ENCODE measurements around the gene ADAMTS19.
"Not testable (repeated sequence)": the region's sequence is repeated elsewhere in the genome, so short reads cannot be mapped to it uniquely, and the experiment has no call there.

Gene ADAMTS19

DNA sequence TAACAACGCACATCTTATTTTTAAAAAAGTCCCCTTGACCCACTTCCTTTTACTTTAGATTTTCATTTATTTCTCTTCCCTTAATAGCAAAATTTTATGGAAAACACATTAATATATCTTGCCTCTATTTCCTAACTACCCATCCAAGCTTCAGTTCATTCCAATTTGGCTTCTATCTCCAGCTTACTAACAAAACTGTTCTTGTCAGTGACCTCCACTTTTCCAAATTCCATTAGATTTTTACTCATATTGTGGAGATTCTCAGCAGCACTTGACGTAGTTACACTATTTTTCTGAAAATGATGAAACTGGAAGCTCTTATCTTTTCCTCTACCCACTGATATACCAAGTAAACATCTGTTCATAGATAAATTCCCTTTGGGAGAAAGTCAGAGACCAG lies 46.5 kb upstream of the ADAMTS19 start:
- Histone ChIP-seq H3K27ac (ENCODE audit: low read depth, low read length) (no peak overlapping the region), H4K20me1 (ENCODE audit: control insufficient read depth, insufficient read depth, low read depth, low read length) (no peaks in the 10 kb centered on the region), H3K4me3 (ENCODE audit: low read length) (no peak overlapping the region), H3K79me2 (ENCODE audit: control insufficient read depth, low read length) (no peaks in the 10 kb centered on the region), H3K4me2 (ENCODE audit: low read length) (no peak overlapping the region), H3K27me3 (ENCODE audit: control insufficient read depth, low read length) (no peaks in the 10 kb centered on the region; the same call in 1 of the 2 replicates), H3K9me3 (ENCODE audit: control insufficient read depth, insufficient read depth, low read length) (no peaks in the 10 kb centered on the region), H3K9me2 (replicated peaks; ENCODE audit: control insufficient read depth, low read length) (no peaks in the 10 kb centered on the region), H3K36me3 (ENCODE audit: control insufficient read depth, low read length) (no peaks in the 10 kb centered on the region), H3F3A (ENCODE audit: control insufficient read depth, insufficient read depth) (no peaks in the 10 kb centered on the region), H3K4me1 (ENCODE audit: control insufficient read depth, low read length) (no peaks in the 10 kb centered on the region)
- TF ChIP-seq, protein P1, sequence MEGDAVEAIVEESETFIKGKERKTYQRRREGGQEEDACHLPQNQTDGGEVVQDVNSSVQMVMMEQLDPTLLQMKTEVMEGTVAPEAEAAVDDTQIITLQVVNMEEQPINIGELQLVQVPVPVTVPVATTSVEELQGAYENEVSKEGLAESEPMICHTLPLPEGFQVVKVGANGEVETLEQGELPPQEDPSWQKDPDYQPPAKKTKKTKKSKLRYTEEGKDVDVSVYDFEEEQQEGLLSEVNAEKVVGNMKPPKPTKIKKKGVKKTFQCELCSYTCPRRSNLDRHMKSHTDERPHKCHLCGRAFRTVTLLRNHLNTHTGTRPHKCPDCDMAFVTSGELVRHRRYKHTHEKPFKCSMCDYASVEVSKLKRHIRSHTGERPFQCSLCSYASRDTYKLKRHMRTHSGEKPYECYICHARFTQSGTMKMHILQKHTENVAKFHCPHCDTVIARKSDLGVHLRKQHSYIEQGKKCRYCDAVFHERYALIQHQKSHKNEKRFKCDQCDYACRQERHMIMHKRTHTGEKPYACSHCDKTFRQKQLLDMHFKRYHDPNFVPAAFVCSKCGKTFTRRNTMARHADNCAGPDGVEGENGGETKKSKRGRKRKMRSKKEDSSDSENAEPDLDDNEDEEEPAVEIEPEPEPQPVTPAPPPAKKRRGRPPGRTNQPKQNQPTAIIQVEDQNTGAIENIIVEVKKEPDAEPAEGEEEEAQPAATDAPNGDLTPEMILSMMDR (IDR thresholded peaks at IDR 0.05; ENCODE audit: low read depth, low read length, poor library complexity, severe bottlenecking) = no peak
- TF ChIP-seq EZH2phosphoT487 (IDR thresholded peaks at IDR 0.05; ENCODE audit: borderline replicate concordance, low read length) = no peak

DNA sequence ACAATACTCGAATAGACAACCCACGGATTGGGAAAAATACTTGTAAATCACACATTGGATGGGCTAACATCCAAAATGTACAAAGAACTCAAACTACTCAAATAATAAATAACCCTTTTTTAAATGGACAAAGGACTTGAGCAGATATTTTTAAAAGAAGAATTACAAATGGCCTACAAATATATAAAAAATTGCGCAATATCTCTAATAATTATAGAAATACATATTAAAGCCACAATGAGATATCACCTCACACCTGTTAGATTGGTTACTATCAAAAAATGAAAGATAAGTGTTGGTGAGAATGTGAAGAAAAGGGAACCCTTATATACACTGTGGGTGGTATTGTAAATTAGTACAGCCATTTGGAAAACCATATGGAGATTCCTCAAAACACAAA lies 40.8 kb upstream of the ADAMTS19 start:
- Histone ChIP-seq H3K36me3 (ENCODE audit: control insufficient read depth, low read length) (no peaks in the 10 kb centered on the region), H3K9me2 (replicated peaks; ENCODE audit: control insufficient read depth, low read length) (no peaks in the 10 kb centered on the region)

DNA sequence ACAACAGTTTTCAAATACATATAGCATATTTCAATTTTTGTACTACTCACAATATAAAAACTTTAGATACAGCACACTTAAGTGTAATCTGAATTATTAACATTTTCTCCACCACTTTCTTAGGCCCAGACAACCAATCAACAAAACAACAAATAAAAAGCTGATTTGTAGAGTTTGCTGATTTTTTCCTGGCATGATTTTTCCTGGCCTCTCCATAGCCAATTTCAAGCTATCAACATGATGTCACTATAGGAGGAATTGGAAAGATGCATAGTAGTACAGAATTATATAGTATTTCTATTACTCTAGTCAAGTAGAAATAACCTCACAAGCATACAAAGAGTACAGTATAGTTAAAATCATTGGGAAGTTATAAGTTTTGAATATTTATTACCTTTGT lies 35.1 kb upstream of the ADAMTS19 start:
- H3K79me2 ChIP-seq (ENCODE audit: control insufficient read depth, low read length) = no peaks in the 10 kb centered on the region
- no peaks in the 10 kb centered on the region for H3K9me3 ChIP-seq (ENCODE audit: control insufficient read depth, insufficient read depth, low read length)
- no peaks in the 10 kb centered on the region for H3K36me3 ChIP-seq (ENCODE audit: control insufficient read depth, low read length)
- H3F3A ChIP-seq (ENCODE audit: control insufficient read depth, insufficient read depth) = no peaks in the 10 kb centered on the region
- no peak overlapping the region for H3K27ac ChIP-seq (ENCODE audit: low read depth, low read length)
- TF ChIP-seq, protein P1 (IDR thresholded peaks at IDR 0.05; ENCODE audit: low read depth, low read length, poor library complexity, severe bottlenecking) = no peak
- no peak for TF ChIP-seq EZH2phosphoT487 (IDR thresholded peaks at IDR 0.05; ENCODE audit: borderline replicate concordance, low read length)
- no peaks in the 10 kb centered on the region for H3K4me1 ChIP-seq (ENCODE audit: control insufficient read depth, low read length)
- H4K20me1 ChIP-seq (ENCODE audit: control insufficient read depth, insufficient read depth, low read depth, low read length) = no peaks in the 10 kb centered on the region
- no peak overlapping the region for H3K4me2 ChIP-seq (ENCODE audit: low read length)
- H3K27me3 ChIP-seq (ENCODE audit: control insufficient read depth, low read length) = no peaks in the 10 kb centered on the region
- H3K9me2 ChIP-seq (replicated peaks; ENCODE audit: control insufficient read depth, low read length) = no peaks in the 10 kb centered on the region
- no peak overlapping the region for H3K4me3 ChIP-seq (ENCODE audit: low read length)

More for the DNA sequence above, 40.8 kb upstream of the ADAMTS19 start:
- Histone ChIP-seq H3K27ac (ENCODE audit: low read depth, low read length) (no peak overlapping the region), H3K4me3 (ENCODE audit: low read length) (no peak overlapping the region), H3K27me3 (ENCODE audit: control insufficient read depth, low read length) (no peaks in the 10 kb centered on the region), H4K20me1 (ENCODE audit: control insufficient read depth, insufficient read depth, low read depth, low read length) (no peaks in the 10 kb centered on the region), H3F3A (ENCODE audit: control insufficient read depth, insufficient read depth) (no peaks in the 10 kb centered on the region), H3K4me1 (ENCODE audit: control insufficient read depth, low read length) (no peaks in the 10 kb centered on the region), H3K9me3 (ENCODE audit: control insufficient read depth, insufficient read depth, low read length) (no peaks in the 10 kb centered on the region), H3K79me2 (ENCODE audit: control insufficient read depth, low read length) (no peaks in the 10 kb centered on the region), H3K4me2 (ENCODE audit: low read length) (no peak overlapping the region)
- TF ChIP-seq, protein P1 (IDR thresholded peaks at IDR 0.05; ENCODE audit: low read depth, low read length, poor library complexity, severe bottlenecking) = no peak
- no peak for TF ChIP-seq EZH2phosphoT487 (IDR thresholded peaks at IDR 0.05; ENCODE audit: borderline replicate concordance, low read length)

DNA sequence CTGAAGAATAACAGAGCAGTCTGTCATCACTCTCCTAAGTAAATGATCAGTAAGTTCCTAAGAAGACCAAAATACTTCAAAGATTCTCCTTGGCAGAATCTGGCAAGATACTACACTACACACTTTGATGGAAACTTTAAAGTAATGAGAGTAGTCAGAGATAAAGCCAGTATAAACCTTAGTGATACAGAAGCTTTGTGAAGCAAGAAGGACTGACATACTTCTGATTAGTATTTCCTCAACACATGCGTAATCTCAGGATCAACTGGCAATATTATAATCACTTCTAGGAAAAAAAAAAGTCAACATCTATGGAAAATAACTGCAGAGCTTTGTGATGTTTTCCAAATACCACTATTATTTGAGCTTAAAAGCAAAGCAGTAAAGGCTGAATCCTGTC lies 34.0 kb upstream of the ADAMTS19 start:
- Histone ChIP-seq H3K4me1 (ENCODE audit: control insufficient read depth, low read length) (no peaks in the 10 kb centered on the region), H4K20me1 (ENCODE audit: control insufficient read depth, insufficient read depth, low read depth, low read length) (no peaks in the 10 kb centered on the region), H3K9me2 (replicated peaks; ENCODE audit: control insufficient read depth, low read length) (no peaks in the 10 kb centered on the region), H3K36me3 (ENCODE audit: control insufficient read depth, low read length) (no peaks in the 10 kb centered on the region), H3K4me2 (ENCODE audit: low read length) (no peak overlapping the region), H3K4me3 (ENCODE audit: low read length) (no peak overlapping the region), H3K79me2 (ENCODE audit: control insufficient read depth, low read length) (no peaks in the 10 kb centered on the region), H3K9me3 (ENCODE audit: control insufficient read depth, insufficient read depth, low read length) (no peaks in the 10 kb centered on the region), H3K27ac (ENCODE audit: low read depth, low read length) (no peak overlapping the region), H3F3A (ENCODE audit: control insufficient read depth, insufficient read depth) (no peaks in the 10 kb centered on the region), H3K27me3 (ENCODE audit: control insufficient read depth, low read length) (no peaks in the 10 kb centered on the region)
- no peak for TF ChIP-seq EZH2phosphoT487 (IDR thresholded peaks at IDR 0.05; ENCODE audit: borderline replicate concordance, low read length)
- TF ChIP-seq, protein P1 (IDR thresholded peaks at IDR 0.05; ENCODE audit: low read depth, low read length, poor library complexity, severe bottlenecking) = no peak

DNA sequence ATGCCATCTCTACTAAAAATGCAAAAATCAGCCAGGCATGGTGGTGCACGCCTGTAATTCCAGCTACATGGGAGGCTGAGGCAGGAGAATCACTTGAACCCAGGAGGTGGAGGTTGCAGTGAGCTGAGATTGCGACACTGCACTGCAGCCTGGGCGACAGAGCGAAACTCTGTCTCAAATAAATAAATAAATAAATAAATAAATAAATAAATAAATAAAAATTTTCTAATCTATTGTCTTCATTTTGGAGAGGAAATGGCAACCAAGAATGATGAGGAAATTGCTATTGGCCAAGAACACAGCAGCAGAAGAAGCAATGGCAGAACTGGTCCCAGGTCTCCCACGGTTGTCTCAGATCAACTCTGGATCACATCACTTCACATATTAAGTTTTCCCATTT lies 31.5 kb upstream of the ADAMTS19 start:
- H3K9me2 ChIP-seq (replicated peaks; ENCODE audit: control insufficient read depth, low read length); H4K20me1 ChIP-seq (ENCODE audit: control insufficient read depth, insufficient read depth, low read depth, low read length); H3K36me3 ChIP-seq (ENCODE audit: control insufficient read depth, low read length); H3K4me3 ChIP-seq (ENCODE audit: low read length); H3K79me2 ChIP-seq (ENCODE audit: control insufficient read depth, low read length); H3K4me1 ChIP-seq (ENCODE audit: control insufficient read depth, low read length); H3K27ac ChIP-seq (ENCODE audit: low read depth, low read length); H3K9me3 ChIP-seq (ENCODE audit: control insufficient read depth, insufficient read depth, low read length); H3K4me2 ChIP-seq (ENCODE audit: low read length); H3K27me3 ChIP-seq (ENCODE audit: control insufficient read depth, low read length); H3F3A ChIP-seq (ENCODE audit: control insufficient read depth, insufficient read depth): not testable (repeated sequence)
